ENCODE results near the gene TPP1.

TPP1 gene

GRCh38 chr11:6626971-6627761 lies 7.9 kb upstream of the TPP1 start:
- no peak for DNase-seq

- DNase-seq: no peak
Observed at GRCh38 chr11:6625832-6626420, 6.7 kb upstream of the TPP1 start.

GRCh38 chr11:6625156-6625831 lies 6.1 kb upstream of the TPP1 start:
- no peak for DNase-seq

- no peak for DNase-seq
Observed at GRCh38 chr11:6623391-6624363, 4.5 kb upstream of the TPP1 start.

- peak; percentile 71 for DNase-seq
Observed at GRCh38 chr11:6622261-6623171, 3.3 kb upstream of the TPP1 start.

- DNase-seq: no peak
Observed at GRCh38 chr11:6621711-6622211, 2.5 kb upstream of the TPP1 start.

- DNase-seq: peak; percentile 47
Observed at GRCh38 chr11:6620636-6621035, 1.4 kb upstream of the TPP1 start.

- DNase-seq: no peak
Observed at GRCh38 chr11:6618117-6619003, 862 bp downstream of the TPP1 start.

GRCh38 chr11:6617315-6617781 lies 1.9 kb downstream of the TPP1 start:
- no peak for DNase-seq

- DNase-seq: no peak
Observed at GRCh38 chr11:6616596-6617250, 2.5 kb downstream of the TPP1 start.

GRCh38 chr11:6615882-6616585 lies 3.2 kb downstream of the TPP1 start:
- DNase-seq: no peak

GRCh38 chr11:6615046-6615445 lies 4.2 kb downstream of the TPP1 start:
- DNase-seq: no peak

GRCh38 chr11:6614446-6614845 lies 4.8 kb downstream of the TPP1 start:
- DNase-seq: no peak

GRCh38 chr11:6613496-6613895 lies 5.7 kb downstream of the TPP1 start:
- DNase-seq: no peak

GRCh38 chr11:6612213-6613041 lies 6.8 kb downstream of the TPP1 start, which contains the start of gene TAF10:
Gene TAF10, minus strand, starts transcription at chr11:6612216. Its CDS starts 27 bp downstream, at chr11:6612189.
- peak; percentile 96 for DNase-seq

- DNase-seq: no peak
Observed at GRCh38 chr11:6611963-6612212, 7.3 kb downstream of the TPP1 start.

GRCh38 chr11:6611092-6611962 lies 7.9 kb downstream of the TPP1 start:
- DNase-seq: peak; percentile 18

Measured in NCI-H146 (cell line).